HEK293T (cell line): ENCODE data around the gene MERTK.

ENCODE experiments used
- FOXA1 ChIP-seq: fragments of 450-650 bp; IDR thresholded peaks from 2 replicates; pipeline ENCODE4 v1.6.1; 2016; ENCODE audit warnings: mild to moderate bottlenecking
- FOXK2 ChIP-seq: fragments of 450-650 bp; IDR thresholded peaks from 2 replicates; pipeline ENCODE4 v1.6.1; 2016; ENCODE audit warnings: mild to moderate bottlenecking
- FOXM1 ChIP-seq: fragments of 450-650 bp; IDR thresholded peaks from 2 replicates; pipeline ENCODE4 v1.6.1; 2017; ENCODE audit warnings: mild to moderate bottlenecking, borderline replicate concordance
- SP1 ChIP-seq: fragments of 450-650 bp; IDR thresholded peaks from 2 replicates; pipeline ENCODE4 v1.6.1; 2017
- SUZ12 ChIP-seq: fragments of 450-650 bp; IDR thresholded peaks from 2 replicates; pipeline ENCODE4 v1.6.1; 2016; ENCODE audit warnings: mild to moderate bottlenecking
- ZNF384 ChIP-seq: fragments of 450-650 bp; IDR thresholded peaks from 2 replicates; pipeline ENCODE4 v1.6.1; 2016

- TF ChIP-seq FOXK2 (no peak), SP1 (no peak), FOXM1 (no peak), SUZ12 (no peak), ZNF384 (no peak), FOXA1 (no peak)
Observed at GRCh38 chr2:112077814-112078213, 179.4 kb downstream of the MERTK start.
